DND-41 (cell line): ENCODE measurements around the gene OCSTAMP.

Experiments
- EZH2 ChIP-seq: IDR thresholded peaks from 3 replicates; pipeline ENCODE4 v1.6.1; 2012; ENCODE audit warnings: borderline replicate concordance, low read depth, mild to moderate bottlenecking, moderate library complexity, low read length, inconsistent platforms; ENCODE audit not compliant: severe bottlenecking
- TF ChIP-seq, protein P1 (sequence below): IDR thresholded peaks from 2 replicates; pipeline ENCODE4 v1.5.1; 2012; ENCODE audit warnings: borderline replicate concordance, low read length, moderate library complexity, mild to moderate bottlenecking; ENCODE audit not compliant: poor library complexity, severe bottlenecking; ENCODE audit errors: extremely low read depth

DNA sequence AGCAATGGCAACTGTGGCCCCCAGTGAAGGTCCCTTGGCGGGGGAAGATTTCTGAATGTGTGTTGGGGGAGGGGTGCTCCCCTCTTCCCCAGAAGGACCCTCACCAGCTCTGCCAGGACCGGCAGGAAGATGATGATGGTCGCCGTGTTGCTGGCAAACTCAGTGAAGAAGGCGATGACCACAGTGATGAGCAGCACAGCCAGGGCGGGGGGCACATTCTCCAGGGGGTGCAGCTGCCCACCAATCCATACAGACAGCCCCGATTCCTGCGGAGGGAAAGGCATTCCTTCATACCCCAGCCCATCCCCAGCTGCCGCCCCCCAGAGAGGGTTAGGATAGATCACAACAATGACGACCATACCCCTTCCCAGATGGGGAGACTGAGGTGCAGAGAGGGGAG is 15.7 kb upstream of the OCSTAMP start:
- TF ChIP-seq, protein P1, sequence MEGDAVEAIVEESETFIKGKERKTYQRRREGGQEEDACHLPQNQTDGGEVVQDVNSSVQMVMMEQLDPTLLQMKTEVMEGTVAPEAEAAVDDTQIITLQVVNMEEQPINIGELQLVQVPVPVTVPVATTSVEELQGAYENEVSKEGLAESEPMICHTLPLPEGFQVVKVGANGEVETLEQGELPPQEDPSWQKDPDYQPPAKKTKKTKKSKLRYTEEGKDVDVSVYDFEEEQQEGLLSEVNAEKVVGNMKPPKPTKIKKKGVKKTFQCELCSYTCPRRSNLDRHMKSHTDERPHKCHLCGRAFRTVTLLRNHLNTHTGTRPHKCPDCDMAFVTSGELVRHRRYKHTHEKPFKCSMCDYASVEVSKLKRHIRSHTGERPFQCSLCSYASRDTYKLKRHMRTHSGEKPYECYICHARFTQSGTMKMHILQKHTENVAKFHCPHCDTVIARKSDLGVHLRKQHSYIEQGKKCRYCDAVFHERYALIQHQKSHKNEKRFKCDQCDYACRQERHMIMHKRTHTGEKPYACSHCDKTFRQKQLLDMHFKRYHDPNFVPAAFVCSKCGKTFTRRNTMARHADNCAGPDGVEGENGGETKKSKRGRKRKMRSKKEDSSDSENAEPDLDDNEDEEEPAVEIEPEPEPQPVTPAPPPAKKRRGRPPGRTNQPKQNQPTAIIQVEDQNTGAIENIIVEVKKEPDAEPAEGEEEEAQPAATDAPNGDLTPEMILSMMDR = no peak
- TF ChIP-seq EZH2 = no peak
